Keratinocyte (primary cell): ENCODE data around the gene EYS.

Experiments
- EZH2 ChIP-seq: IDR thresholded peaks from one replicate; pipeline ENCODE4 v1.6.1; 2012; ENCODE audit warnings: inconsistent platforms, mild to moderate bottlenecking, low read length, moderate library complexity
- TF ChIP-seq, protein P1 (sequence below), 3 experiments: IDR thresholded peaks in 1 of 3; conservative IDR thresholded peaks in 1 of 3; optimal IDR thresholded peaks in 1 of 3; 2 replicates in 2 of 3; 3 replicates in 1 of 3; pipeline versions ENCODE3 to v1.5.1; 2011; ENCODE audit warnings: low read length in 3 of 3, mild to moderate bottlenecking in 3 of 3, moderate library complexity in 2 of 3, control low read depth in 1 of 3, inconsistent platforms in 1 of 3; ENCODE audit not compliant: insufficient read depth in 2 of 3; ENCODE audit errors: extremely low read depth in 1 of 3

DNA sequence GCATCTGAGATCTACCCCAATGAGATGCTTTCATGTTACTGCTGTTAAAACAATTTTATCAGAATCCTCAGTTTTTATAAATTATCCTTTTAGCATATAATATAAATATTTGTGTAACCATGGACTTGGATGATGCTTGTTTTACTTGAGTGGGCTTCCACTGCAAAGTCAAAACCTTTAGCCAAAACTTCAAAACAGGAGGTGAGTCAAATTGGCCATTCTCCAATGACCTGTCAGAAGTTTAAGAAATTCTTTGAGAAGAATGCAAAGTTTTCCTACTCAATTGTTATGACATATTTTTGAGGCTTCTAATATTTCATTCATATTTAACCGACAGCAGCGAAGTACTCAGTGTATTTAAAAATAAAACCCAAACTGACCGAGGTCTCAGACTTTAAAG lies 507.9 kb downstream of the EYS start:
- TF ChIP-seq, protein P1, sequence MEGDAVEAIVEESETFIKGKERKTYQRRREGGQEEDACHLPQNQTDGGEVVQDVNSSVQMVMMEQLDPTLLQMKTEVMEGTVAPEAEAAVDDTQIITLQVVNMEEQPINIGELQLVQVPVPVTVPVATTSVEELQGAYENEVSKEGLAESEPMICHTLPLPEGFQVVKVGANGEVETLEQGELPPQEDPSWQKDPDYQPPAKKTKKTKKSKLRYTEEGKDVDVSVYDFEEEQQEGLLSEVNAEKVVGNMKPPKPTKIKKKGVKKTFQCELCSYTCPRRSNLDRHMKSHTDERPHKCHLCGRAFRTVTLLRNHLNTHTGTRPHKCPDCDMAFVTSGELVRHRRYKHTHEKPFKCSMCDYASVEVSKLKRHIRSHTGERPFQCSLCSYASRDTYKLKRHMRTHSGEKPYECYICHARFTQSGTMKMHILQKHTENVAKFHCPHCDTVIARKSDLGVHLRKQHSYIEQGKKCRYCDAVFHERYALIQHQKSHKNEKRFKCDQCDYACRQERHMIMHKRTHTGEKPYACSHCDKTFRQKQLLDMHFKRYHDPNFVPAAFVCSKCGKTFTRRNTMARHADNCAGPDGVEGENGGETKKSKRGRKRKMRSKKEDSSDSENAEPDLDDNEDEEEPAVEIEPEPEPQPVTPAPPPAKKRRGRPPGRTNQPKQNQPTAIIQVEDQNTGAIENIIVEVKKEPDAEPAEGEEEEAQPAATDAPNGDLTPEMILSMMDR (optimal IDR thresholded peaks at IDR 0.05 in 1 of 3, IDR thresholded peaks at IDR 0.05 in 1 of 3, conservative IDR thresholded peaks at IDR 0.05 in 1 of 3; ENCODE audit: extremely low read depth in 1 of 3, insufficient read depth in 2 of 3, low read length in 3 of 3), result no peak
- no peak for TF ChIP-seq EZH2
